IgD-negative memory B cell (primary cell): ENCODE measurements around the gene CEACAM6. TPM values are rescaled to one million over a fixed set of nuclear protein-coding genes. Genes with fewer than 3 reads are reported as not detected.
"Not testable (repeated sequence)": the region's sequence is repeated elsewhere in the genome, so short reads cannot be mapped to it uniquely, and the experiment has no call there.

Experiments used
- H3K27ac Mint-ChIP-seq, 3 donors: one replicate each; pipeline ENCODE4 v1.8.0; 2020 to 2022; ENCODE audit warnings: mild to moderate bottlenecking in 3 of 3, mixed read lengths in 3 of 3, moderate library complexity in 1 of 3
- H3K27me3 Mint-ChIP-seq: one replicate; pipeline ENCODE4 v1.8.0; 2021; ENCODE audit warnings: mixed read lengths
- H3K36me3 Mint-ChIP-seq: one replicate; pipeline ENCODE4 v1.8.0; 2020; ENCODE audit warnings: mild to moderate bottlenecking, mixed read lengths
- H3K4me1 Mint-ChIP-seq, 3 donors: one replicate each; pipeline ENCODE4 v1.8.0; 2020 to 2022; ENCODE audit warnings: mixed read lengths in 3 of 3, mild to moderate bottlenecking in 1 of 3
- H3K4me3 Mint-ChIP-seq, 4 donors: one replicate each; pipeline ENCODE4 v1.8.0; 2020 to 2022; ENCODE audit warnings: mild to moderate bottlenecking in 4 of 4, mixed read lengths in 4 of 4, moderate library complexity in 3 of 4
- H3K9me3 Mint-ChIP-seq, 3 donors: one replicate each; pipeline ENCODE4 v1.8.0; 2020 to 2021; ENCODE audit warnings: mixed read lengths in 3 of 3, mild to moderate bottlenecking in 1 of 3
- polyA plus RNA-seq: library from polyadenylated mRNA; unstranded; fragments of 300-500 nt; fragmentation: Illumina TruSeq; gene quantifications from one replicate; pipeline ENCODE4 v1.2.3, GENCODE V29; 2021

Gene CEACAM6
- polyA plus RNA-seq, 1 donor from 2014 or later: not detected

- no peak overlapping the region for H3K4me3 Mint-ChIP-seq
- H3K27me3 Mint-ChIP-seq: peaks cover 13% of the 10 kb centered on the region
- H3K27ac Mint-ChIP-seq: no peak overlapping the region
- H3K36me3 Mint-ChIP-seq: no peaks in the 10 kb centered on the region
- H3K4me1 Mint-ChIP-seq: no peaks in the 10 kb centered on the region
- no peaks in the 10 kb centered on the region for H3K9me3 Mint-ChIP-seq
Measured at GRCh38 chr19:41735071-41735600, 20.2 kb upstream of the CEACAM6 start.

GRCh38 chr19:41739361-41739760, 16.0 kb upstream of the CEACAM6 start:
- peaks cover 9% of the 10 kb centered on the region for H3K27me3 Mint-ChIP-seq
- H3K36me3 Mint-ChIP-seq: no peaks in the 10 kb centered on the region
- H3K4me1 Mint-ChIP-seq: no peaks in the 10 kb centered on the region
- no peak overlapping the region for H3K27ac Mint-ChIP-seq
- H3K4me3 Mint-ChIP-seq: no peak overlapping the region
- no peaks in the 10 kb centered on the region for H3K9me3 Mint-ChIP-seq

GRCh38 chr19:41740415-41741243, 14.7 kb upstream of the CEACAM6 start:
- Mint-ChIP-seq H3K4me3 (no peak overlapping the region), H3K36me3 (no peaks in the 10 kb centered on the region), H3K27ac (no peak overlapping the region), H3K9me3 (no peaks in the 10 kb centered on the region), H3K4me1 (peaks cover 0 to under 1% (median 0%) of the 10 kb centered on the region in 3 donors), H3K27me3 (peaks cover 16% of the 10 kb centered on the region)

- H3K36me3 Mint-ChIP-seq: no peaks in the 10 kb centered on the region
- H3K4me3 Mint-ChIP-seq: no peak overlapping the region
- peaks cover 3 to 4% (median 4%) of the 10 kb centered on the region in 3 donors for H3K4me1 Mint-ChIP-seq
- H3K9me3 Mint-ChIP-seq: no peaks in the 10 kb centered on the region
- H3K27ac Mint-ChIP-seq: no peak overlapping the region
- H3K27me3 Mint-ChIP-seq: peaks cover 21% of the 10 kb centered on the region
Measured at GRCh38 chr19:41741244-41741554, 14.1 kb upstream of the CEACAM6 start.

GRCh38 chr19:41744850-41745249, 10.5 kb upstream of the CEACAM6 start:
- H3K27ac Mint-ChIP-seq: no peak overlapping the region
- no peaks in the 10 kb centered on the region for H3K9me3 Mint-ChIP-seq
- no peak overlapping the region for H3K4me3 Mint-ChIP-seq
- peaks cover 35% of the 10 kb centered on the region for H3K27me3 Mint-ChIP-seq
- H3K36me3 Mint-ChIP-seq: no peaks in the 10 kb centered on the region
- peaks cover 4 to 6% (median 4%) of the 10 kb centered on the region in 3 donors for H3K4me1 Mint-ChIP-seq

- Mint-ChIP-seq H3K4me1 (peaks cover 4 to 8% (median 6%) of the 10 kb centered on the region in 3 donors), H3K36me3 (no peaks in the 10 kb centered on the region), H3K4me3 (no peak overlapping the region), H3K27me3 (peaks cover 35% of the 10 kb centered on the region), H3K27ac (no peak overlapping the region), H3K9me3 (no peaks in the 10 kb centered on the region)
Measured at GRCh38 chr19:41745756-41746155, 9.6 kb upstream of the CEACAM6 start.

GRCh38 chr19:41746593-41747227, 8.6 kb upstream of the CEACAM6 start:
- H3K9me3 Mint-ChIP-seq: no peaks in the 10 kb centered on the region
- H3K27me3 Mint-ChIP-seq: peaks cover 34% of the 10 kb centered on the region
- no peak overlapping the region for H3K27ac Mint-ChIP-seq
- H3K36me3 Mint-ChIP-seq: no peaks in the 10 kb centered on the region
- H3K4me3 Mint-ChIP-seq: no peak overlapping the region
- H3K4me1 Mint-ChIP-seq: peaks cover 4 to 8% (median 8%) of the 10 kb centered on the region in 3 donors

- Mint-ChIP-seq H3K4me3 (no peak overlapping the region), H3K27ac (no peak overlapping the region), H3K9me3 (no peaks in the 10 kb centered on the region), H3K36me3 (no peaks in the 10 kb centered on the region), H3K27me3 (peaks cover 35% of the 10 kb centered on the region), H3K4me1 (peaks cover 4 to 11% (median 8%) of the 10 kb centered on the region in 3 donors)
Measured at GRCh38 chr19:41748012-41748411, 7.3 kb upstream of the CEACAM6 start.

GRCh38 chr19:41750248-41751134, 4.8 kb upstream of the CEACAM6 start:
- not testable (repeated sequence) for H3K9me3 Mint-ChIP-seq, H3K4me3 Mint-ChIP-seq, H3K27ac Mint-ChIP-seq, H3K36me3 Mint-ChIP-seq
- Mint-ChIP-seq H3K27me3 (peaks cover 36% of the 10 kb centered on the region), H3K4me1 (peaks cover 4 to 12% (median 12%) of the 10 kb centered on the region in 3 donors)

- peaks cover 23% of the 10 kb centered on the region for H3K27me3 Mint-ChIP-seq
- H3K4me1 Mint-ChIP-seq: peaks cover 0 to 8% (median 6%) of the 10 kb centered on the region in 3 donors
- H3K27ac Mint-ChIP-seq: peak overlapping the region in 1 of 3 donors; percentile 50
- H3K36me3 Mint-ChIP-seq: no peaks in the 10 kb centered on the region
- no peak overlapping the region for H3K4me3 Mint-ChIP-seq
- H3K9me3 Mint-ChIP-seq: no peaks in the 10 kb centered on the region
Measured at GRCh38 chr19:41753159-41753558, 2.2 kb upstream of the CEACAM6 start.

- no peak overlapping the region for H3K27ac Mint-ChIP-seq
- no peaks in the 10 kb centered on the region for H3K9me3 Mint-ChIP-seq
- no peaks in the 10 kb centered on the region for H3K36me3 Mint-ChIP-seq
- H3K27me3 Mint-ChIP-seq: peaks cover 20% of the 10 kb centered on the region
- H3K4me3 Mint-ChIP-seq: no peak overlapping the region
- peaks cover 0 to 8% (median 6%) of the 10 kb centered on the region in 3 donors for H3K4me1 Mint-ChIP-seq
Measured at GRCh38 chr19:41753936-41754529, 1.3 kb upstream of the CEACAM6 start.

- no peaks in the 10 kb centered on the region for H3K9me3 Mint-ChIP-seq
- H3K4me3 Mint-ChIP-seq: no peak overlapping the region
- H3K4me1 Mint-ChIP-seq: peaks cover 0 to 2% (median under 1%) of the 10 kb centered on the region in 3 donors
- H3K27ac Mint-ChIP-seq: no peak overlapping the region
- H3K27me3 Mint-ChIP-seq: peaks cover 15% of the 10 kb centered on the region
- no peaks in the 10 kb centered on the region for H3K36me3 Mint-ChIP-seq
Measured at GRCh38 chr19:41758846-41759245, 3.5 kb downstream of the CEACAM6 start.

GRCh38 chr19:41767115-41767514, 11.8 kb downstream of the CEACAM6 start:
- Mint-ChIP-seq H3K4me1 (no peaks in the 10 kb centered on the region), H3K9me3 (no peaks in the 10 kb centered on the region), H3K36me3 (no peaks in the 10 kb centered on the region), H3K27ac (no peak overlapping the region), H3K4me3 (no peak overlapping the region), H3K27me3 (peaks cover 12% of the 10 kb centered on the region)

- H3K4me1 Mint-ChIP-seq, H3K36me3 Mint-ChIP-seq, H3K27ac Mint-ChIP-seq, H3K4me3 Mint-ChIP-seq, H3K9me3 Mint-ChIP-seq: not testable (repeated sequence)
- peaks cover 12% of the 10 kb centered on the region for H3K27me3 Mint-ChIP-seq
Measured at GRCh38 chr19:41768105-41768504, 12.8 kb downstream of the CEACAM6 start.
